KOPT-K1 (cell line): ENCODE measurements around the gene POLN.

Experiments
- H3K27ac ChIP-seq: fragments of 200-600 bp; sonication (generic); 2 replicates; pipeline ENCODE4 v1.5.1; 2016; ENCODE audit warnings: antibody characterized with exemption, mild to moderate bottlenecking, low read depth, low read length; ENCODE audit not compliant: poor library complexity, severe bottlenecking
- H3K36me3 ChIP-seq: fragments of 200-600 bp; sonication (generic); 2 replicates; pipeline ENCODE4 v1.5.1; 2017; ENCODE audit warnings: antibody characterized with exemption, mild to moderate bottlenecking, low read length, moderate library complexity; ENCODE audit not compliant: insufficient read depth
- H3K9me3 ChIP-seq: fragments of 200-600 bp; sonication (generic); 2 replicates; pipeline ENCODE4 v1.5.1; 2017; ENCODE audit warnings: antibody characterized with exemption, low read length, mild to moderate bottlenecking; ENCODE audit not compliant: insufficient read depth, poor library complexity, severe bottlenecking

Gene POLN

GRCh38 chr4:2270341-2271165 lies 28.6 kb upstream of the POLN start:
- H3K27ac ChIP-seq, result no peak overlapping the region
- no peaks in the 10 kb centered on the region for H3K36me3 ChIP-seq
- no peaks in the 10 kb centered on the region for H3K9me3 ChIP-seq

GRCh38 chr4:2269618-2270163 lies 27.8 kb upstream of the POLN start:
- Histone ChIP-seq H3K27ac (no peak overlapping the region), H3K9me3 (no peaks in the 10 kb centered on the region), H3K36me3 (no peaks in the 10 kb centered on the region)

GRCh38 chr4:2269206-2269531 lies 27.2 kb upstream of the POLN start:
- Histone ChIP-seq H3K27ac (no peak overlapping the region), H3K9me3 (no peaks in the 10 kb centered on the region), H3K36me3 (no peaks in the 10 kb centered on the region)

GRCh38 chr4:2268357-2269205 lies 26.7 kb upstream of the POLN start:
- no peak overlapping the region for H3K27ac ChIP-seq
- no peaks in the 10 kb centered on the region for H3K36me3 ChIP-seq
- H3K9me3 ChIP-seq, result no peaks in the 10 kb centered on the region

GRCh38 chr4:2267841-2268240 lies 25.9 kb upstream of the POLN start:
- Histone ChIP-seq H3K36me3 (no peaks in the 10 kb centered on the region), H3K27ac (no peak overlapping the region), H3K9me3 (no peaks in the 10 kb centered on the region)

GRCh38 chr4:2267320-2267811 lies 25.4 kb upstream of the POLN start:
- H3K9me3 ChIP-seq, result no peaks in the 10 kb centered on the region
- no peaks in the 10 kb centered on the region for H3K36me3 ChIP-seq
- no peak overlapping the region for H3K27ac ChIP-seq

GRCh38 chr4:2266821-2267220 lies 24.9 kb upstream of the POLN start:
- Histone ChIP-seq H3K36me3 (no peaks in the 10 kb centered on the region), H3K27ac (no peak overlapping the region), H3K9me3 (no peaks in the 10 kb centered on the region)

- no peaks in the 10 kb centered on the region for H3K36me3 ChIP-seq
- no peak overlapping the region for H3K27ac ChIP-seq
- no peaks in the 10 kb centered on the region for H3K9me3 ChIP-seq
Observed at GRCh38 chr4:2266181-2266580, 24.3 kb upstream of the POLN start.

- H3K9me3 ChIP-seq, result no peaks in the 10 kb centered on the region
- no peak overlapping the region for H3K27ac ChIP-seq
- H3K36me3 ChIP-seq, result no peaks in the 10 kb centered on the region
Observed at GRCh38 chr4:2265113-2266110, 23.5 kb upstream of the POLN start.

- Histone ChIP-seq H3K27ac (no peak overlapping the region), H3K9me3 (no peaks in the 10 kb centered on the region), H3K36me3 (no peaks in the 10 kb centered on the region)
Observed at GRCh38 chr4:2264481-2265041, 22.6 kb upstream of the POLN start.

GRCh38 chr4:2263926-2264321 lies 22.0 kb upstream of the POLN start:
- H3K36me3 ChIP-seq, result no peaks in the 10 kb centered on the region
- no peaks in the 10 kb centered on the region for H3K9me3 ChIP-seq
- H3K27ac ChIP-seq, result no peak overlapping the region

- H3K27ac ChIP-seq, result peak overlapping the region; percentile 82
Observed at GRCh38 chr4:2262944-2263250, 21.0 kb upstream of the POLN start.

GRCh38 chr4:2262145-2262943 lies 20.4 kb upstream of the POLN start:
- Histone ChIP-seq H3K9me3 (no peaks in the 10 kb centered on the region), H3K27ac (peak overlapping the region; percentile 82), H3K36me3 (no peaks in the 10 kb centered on the region)

More at GRCh38 chr4:2262944-2263250, 21.0 kb upstream of the POLN start:
- Histone ChIP-seq H3K36me3 (no peaks in the 10 kb centered on the region), H3K9me3 (no peaks in the 10 kb centered on the region)

GRCh38 chr4:2261853-2262144 lies 19.9 kb upstream of the POLN start, which contains the start of gene MXD4:
Gene MXD4 (minus strand): TSS chr4:2262109. CDS start chr4:2261980, 129 bp downstream.
- no peaks in the 10 kb centered on the region for H3K9me3 ChIP-seq
- H3K27ac ChIP-seq, result peak within 1 kb of the TSS; percentile 82
- no peaks in the 10 kb centered on the region for H3K36me3 ChIP-seq
